ENCODE measurements around the gene CETP.

The CETP gene

GRCh38 chr16:56961851-56962281, at the start of gene CETP:
Gene CETP (plus strand): TSS chr16:56961950. CDS start chr16:56961980, 30 bp downstream.
- TF ChIP-seq JUND (IDR thresholded peaks at IDR 0.05; ENCODE audit: low read depth) = no peak
- DNase-seq (ENCODE audit: low read depth in 1 of 2, low spot score in 1 of 2) = no peak
- in situ Hi-C loops (cut with HindIII; ENCODE audit: low pct_unique_long_range_greater_than_20kb, low sequenced_read_pairs) = no loop called here

GRCh38 chr16:56912746-56913708, 48.7 kb upstream of the CETP start:
- DNase-seq (ENCODE audit: low read depth in 1 of 2, low spot score in 1 of 2) = no peak

GRCh38 chr16:56914896-56915295, 46.9 kb upstream of the CETP start:
- DNase-seq (ENCODE audit: low read depth in 1 of 2, low spot score in 1 of 2) = no peak
- in situ Hi-C loops (cut with HindIII; ENCODE audit: low pct_unique_long_range_greater_than_20kb, low sequenced_read_pairs) = no loop called here
- no peak for TF ChIP-seq JUND (IDR thresholded peaks at IDR 0.05; ENCODE audit: low read depth)

More at GRCh38 chr16:56912746-56913708, 48.7 kb upstream of the CETP start:
- in situ Hi-C loops (cut with HindIII; ENCODE audit: low pct_unique_long_range_greater_than_20kb, low sequenced_read_pairs) = no loop called here
- TF ChIP-seq JUND (IDR thresholded peaks at IDR 0.05; ENCODE audit: low read depth) = no peak

- DNase-seq (ENCODE audit: low read depth in 1 of 2, low spot score in 1 of 2) = no peak
- in situ Hi-C loops (cut with HindIII; ENCODE audit: low pct_unique_long_range_greater_than_20kb, low sequenced_read_pairs) = no loop called here
- no peak for TF ChIP-seq JUND (IDR thresholded peaks at IDR 0.05; ENCODE audit: low read depth)
These were observed 46.2 kb upstream of the CETP start for GRCh38 chr16:56915336-56916119.

GRCh38 chr16:56916571-56917403, 45.0 kb upstream of the CETP start:
- no peak for TF ChIP-seq JUND (IDR thresholded peaks at IDR 0.05; ENCODE audit: low read depth)
- DNase-seq (ENCODE audit: low read depth in 1 of 2, low spot score in 1 of 2) = no peak
- in situ Hi-C loops (cut with HindIII; ENCODE audit: low pct_unique_long_range_greater_than_20kb, low sequenced_read_pairs) = no loop called here

GRCh38 chr16:56918467-56919012, 43.2 kb upstream of the CETP start:
- in situ Hi-C loops (cut with HindIII; ENCODE audit: low pct_unique_long_range_greater_than_20kb, low sequenced_read_pairs) = no loop called here
- TF ChIP-seq JUND (IDR thresholded peaks at IDR 0.05; ENCODE audit: low read depth) = no peak
- DNase-seq (ENCODE audit: low read depth in 1 of 2, low spot score in 1 of 2) = no peak

GRCh38 chr16:56919099-56919800, 42.5 kb upstream of the CETP start:
- DNase-seq (ENCODE audit: low read depth in 1 of 2, low spot score in 1 of 2) = peak in 1 of 2 experiments; percentile 78
- in situ Hi-C loops (cut with HindIII; ENCODE audit: low pct_unique_long_range_greater_than_20kb, low sequenced_read_pairs) = no loop called here
- no peak for TF ChIP-seq JUND (IDR thresholded peaks at IDR 0.05; ENCODE audit: low read depth)

- no peak for DNase-seq (ENCODE audit: low read depth in 1 of 2, low spot score in 1 of 2)
- no peak for TF ChIP-seq JUND (IDR thresholded peaks at IDR 0.05; ENCODE audit: low read depth)
- in situ Hi-C loops (cut with HindIII; ENCODE audit: low pct_unique_long_range_greater_than_20kb, low sequenced_read_pairs) = no loop called here
These were observed 40.2 kb upstream of the CETP start for GRCh38 chr16:56921571-56921970.

- DNase-seq (ENCODE audit: low read depth in 1 of 2, low spot score in 1 of 2) = no peak
- no peak for TF ChIP-seq JUND (IDR thresholded peaks at IDR 0.05; ENCODE audit: low read depth)
- in situ Hi-C loops (cut with HindIII; ENCODE audit: low pct_unique_long_range_greater_than_20kb, low sequenced_read_pairs) = no loop called here
These were observed 38.2 kb upstream of the CETP start for GRCh38 chr16:56923481-56924091.

- no peak for TF ChIP-seq JUND (IDR thresholded peaks at IDR 0.05; ENCODE audit: low read depth)
- DNase-seq (ENCODE audit: low read depth in 1 of 2, low spot score in 1 of 2) = no peak
- in situ Hi-C loops (cut with HindIII; ENCODE audit: low pct_unique_long_range_greater_than_20kb, low sequenced_read_pairs) = no loop called here
These were observed 34.3 kb upstream of the CETP start for GRCh38 chr16:56927471-56927870.

- DNase-seq (ENCODE audit: low read depth in 1 of 2, low spot score in 1 of 2) = no peak
- in situ Hi-C loops (cut with HindIII; ENCODE audit: low pct_unique_long_range_greater_than_20kb, low sequenced_read_pairs) = no loop called here
- TF ChIP-seq JUND (IDR thresholded peaks at IDR 0.05; ENCODE audit: low read depth) = no peak
These were observed 32.1 kb upstream of the CETP start for GRCh38 chr16:56929639-56930038.
